HG03196 (cell line): ENCODE results near the gene NUTF2.

Source experiments
- ATAC-seq: cut with Tn5 transposase; IDR thresholded peaks from one replicate; pipeline ENCODE4 v1.9.1; 2021; ENCODE audit not compliant: unreplicated experiment

NUTF2 gene

DNA sequence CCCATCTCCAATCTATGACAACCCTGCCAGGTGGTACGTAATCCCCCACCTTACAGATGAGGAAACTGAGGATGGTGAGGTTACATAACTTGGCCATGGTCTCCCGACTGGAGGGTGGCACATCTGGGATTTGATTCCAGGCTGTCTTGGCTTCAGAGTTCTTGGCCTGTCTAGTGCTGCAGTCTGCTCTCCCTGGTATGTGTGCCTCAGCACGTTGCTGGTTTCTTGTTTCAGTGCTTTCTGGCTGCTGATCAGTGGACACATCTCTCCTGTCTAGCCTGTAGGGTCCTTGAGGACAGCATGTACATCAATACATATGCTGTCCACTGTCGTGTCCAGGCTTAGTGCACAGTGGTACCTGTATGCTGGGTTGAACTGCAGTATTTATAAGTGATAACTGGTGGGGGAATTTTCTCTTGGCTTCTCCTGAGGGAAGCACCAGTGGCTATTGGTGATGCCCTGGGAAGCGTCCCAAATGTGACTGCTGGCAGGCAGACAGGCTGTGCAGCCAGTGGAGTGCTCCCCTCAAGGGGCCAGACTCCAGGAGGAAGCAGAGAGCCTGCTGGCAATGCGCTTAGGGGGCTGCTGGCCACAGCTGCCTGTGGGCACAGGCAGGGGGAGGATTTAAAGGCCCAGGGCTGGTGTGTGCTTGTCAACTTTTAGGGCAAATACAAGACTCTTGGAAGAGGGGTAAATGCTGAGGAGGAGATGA lies 70.6 kb downstream of the NUTF2 start:
- ATAC-seq = no peak

DNA sequence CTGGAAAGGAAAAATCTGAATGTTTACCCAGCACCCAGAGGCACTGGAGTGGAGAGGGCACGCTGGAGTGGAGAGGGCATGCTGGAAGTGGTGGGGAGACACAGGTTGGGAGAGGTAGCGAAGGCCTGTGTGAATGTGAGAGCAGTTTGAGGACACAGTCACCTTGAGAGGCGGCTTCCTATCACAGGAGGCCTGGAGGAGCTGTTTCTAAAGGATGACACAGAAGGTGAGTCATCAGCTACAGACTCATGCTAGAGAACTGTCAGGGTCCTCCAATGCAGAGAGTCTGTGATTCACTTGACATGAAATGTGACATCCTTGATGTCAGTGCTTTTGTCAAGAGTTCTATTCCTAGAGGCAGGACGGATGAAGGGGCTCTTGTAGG lies 71.1 kb downstream of the NUTF2 start:
- ATAC-seq = no peak

DNA sequence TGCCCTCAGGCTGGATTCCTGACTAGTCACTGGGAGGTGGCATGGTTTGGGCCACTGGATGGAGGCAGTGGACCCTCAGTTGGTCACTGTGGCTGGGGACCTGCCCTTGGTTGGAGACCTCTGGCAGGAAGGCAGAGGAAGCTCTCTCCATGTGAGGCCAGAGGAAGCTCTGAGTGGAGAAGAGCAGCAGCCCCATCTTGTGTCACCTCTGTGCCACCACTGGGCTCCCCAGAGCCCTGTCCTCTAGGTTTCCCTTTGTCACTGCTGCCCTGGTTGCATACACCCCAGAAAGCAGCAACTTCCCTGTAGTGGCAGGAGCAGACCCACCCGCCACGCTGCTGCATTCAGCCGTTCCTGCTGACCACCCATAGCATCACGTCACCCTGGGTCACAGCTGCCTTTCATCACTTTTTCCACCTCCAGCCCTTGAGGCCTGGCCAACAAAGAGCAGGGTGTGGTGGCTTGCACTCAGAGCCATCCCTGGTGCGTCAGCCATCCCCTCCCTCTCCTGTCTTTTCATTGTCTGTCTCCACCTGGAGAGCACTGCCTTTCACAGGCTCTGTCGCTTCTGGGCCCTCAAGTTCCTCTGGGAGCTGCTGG lies 73.0 kb downstream of the NUTF2 start:
- no peak for ATAC-seq
